C4-2B (cell line): Measurements from ENCODE around the gene RELL2.

Experiments used
- H3K27ac ChIP-seq: fragments of 450-650 bp; 2 replicates; pipeline ENCODE4 v1.5.1; 2017
- ZFX ChIP-seq: fragments of 450-650 bp; IDR thresholded peaks from 2 replicates; pipeline ENCODE4 v1.6.1; 2017
- TF ChIP-seq, protein P1 (sequence below): fragments of 450-650 bp; conservative IDR thresholded peaks from 2 replicates; pipeline ENCODE4 v1.5.1; 2017; ENCODE audit warnings: mild to moderate bottlenecking

The RELL2 gene

DNA sequence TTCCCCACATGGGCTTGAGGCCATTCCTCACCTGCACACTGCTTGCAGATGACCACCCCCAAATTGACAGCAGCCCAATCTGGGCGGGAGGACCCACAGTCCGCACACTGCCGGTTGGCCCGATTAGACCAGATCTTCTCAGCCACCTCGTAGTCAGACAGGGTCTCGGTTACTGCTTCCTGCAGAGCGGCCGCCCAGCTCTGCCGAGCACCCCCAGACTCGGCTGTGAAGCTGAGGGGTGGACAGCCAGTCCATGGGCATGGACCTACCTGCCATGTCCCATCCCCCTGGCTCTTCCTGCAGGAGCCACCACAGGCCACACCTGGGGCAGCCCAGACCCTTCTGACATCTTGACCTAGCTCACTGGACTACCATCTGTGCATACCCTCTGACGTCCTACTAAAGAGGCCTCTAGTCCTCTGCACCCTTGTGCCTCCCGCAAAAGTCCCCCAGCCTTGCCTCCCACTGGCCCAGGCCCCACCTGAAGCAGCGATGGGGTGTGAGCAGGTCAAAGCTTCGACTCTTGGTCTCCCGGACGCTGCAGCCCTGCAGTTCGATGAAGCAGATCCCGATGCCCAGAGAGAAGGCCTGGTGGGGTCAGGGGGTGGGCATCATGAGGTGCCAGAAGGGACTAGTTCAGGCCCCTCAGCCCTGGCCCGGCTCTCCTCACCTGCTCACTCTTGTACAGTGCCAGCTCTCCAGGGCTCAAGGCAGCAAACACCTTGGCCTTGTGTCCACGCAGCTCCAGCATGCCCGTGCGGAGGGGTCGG is 35.5 kb downstream of the RELL2 start:
- no peak overlapping the region for H3K27ac ChIP-seq

DNA sequence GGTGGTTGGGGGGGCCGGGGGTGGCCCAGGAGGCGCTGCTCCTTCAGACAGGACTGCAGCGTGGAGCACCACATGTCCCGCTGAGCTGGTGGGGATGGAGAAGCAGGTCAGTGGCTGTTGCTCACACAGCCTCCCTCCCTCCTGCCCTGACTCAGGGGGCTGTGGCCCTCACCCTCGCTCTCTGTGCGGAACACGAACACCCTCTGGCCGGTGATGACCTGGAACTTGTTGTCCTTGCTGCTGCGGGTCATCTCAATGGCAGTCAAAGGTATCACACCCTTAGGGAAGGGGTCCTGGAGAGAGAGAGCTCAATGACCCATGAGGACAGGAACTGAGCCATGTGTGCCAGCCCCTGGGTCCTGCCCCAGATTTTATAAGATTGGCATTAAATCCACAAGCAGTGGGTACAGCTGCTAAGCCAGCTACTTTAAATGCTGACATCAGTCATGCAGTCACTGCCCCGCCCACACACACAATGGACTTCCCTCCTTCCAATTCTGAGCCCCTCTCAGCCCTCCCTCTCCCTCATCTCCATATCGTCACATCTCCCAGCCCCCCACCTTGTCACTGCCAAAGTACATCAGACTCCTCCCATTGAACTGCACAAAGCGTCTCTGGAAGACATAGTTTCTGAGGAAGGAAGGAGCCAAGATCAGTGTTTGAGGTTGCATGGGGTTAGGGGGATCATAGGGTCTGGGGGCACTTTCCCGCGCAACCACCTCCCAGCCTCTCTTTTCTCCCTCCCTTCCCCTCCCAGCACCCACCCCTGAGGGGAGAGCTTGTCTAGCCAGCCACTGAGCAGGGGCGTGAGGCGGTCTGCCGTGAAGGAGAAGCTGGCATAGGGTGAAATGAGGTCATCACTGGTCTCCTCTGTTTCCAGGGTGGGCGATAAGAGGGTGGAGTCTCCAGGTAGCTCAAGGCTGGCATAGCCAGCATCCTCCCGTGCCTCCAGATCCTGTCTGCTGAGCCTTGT is 36.3 kb downstream of the RELL2 start:
- no peak for TF ChIP-seq ZFX
- TF ChIP-seq, protein P1, sequence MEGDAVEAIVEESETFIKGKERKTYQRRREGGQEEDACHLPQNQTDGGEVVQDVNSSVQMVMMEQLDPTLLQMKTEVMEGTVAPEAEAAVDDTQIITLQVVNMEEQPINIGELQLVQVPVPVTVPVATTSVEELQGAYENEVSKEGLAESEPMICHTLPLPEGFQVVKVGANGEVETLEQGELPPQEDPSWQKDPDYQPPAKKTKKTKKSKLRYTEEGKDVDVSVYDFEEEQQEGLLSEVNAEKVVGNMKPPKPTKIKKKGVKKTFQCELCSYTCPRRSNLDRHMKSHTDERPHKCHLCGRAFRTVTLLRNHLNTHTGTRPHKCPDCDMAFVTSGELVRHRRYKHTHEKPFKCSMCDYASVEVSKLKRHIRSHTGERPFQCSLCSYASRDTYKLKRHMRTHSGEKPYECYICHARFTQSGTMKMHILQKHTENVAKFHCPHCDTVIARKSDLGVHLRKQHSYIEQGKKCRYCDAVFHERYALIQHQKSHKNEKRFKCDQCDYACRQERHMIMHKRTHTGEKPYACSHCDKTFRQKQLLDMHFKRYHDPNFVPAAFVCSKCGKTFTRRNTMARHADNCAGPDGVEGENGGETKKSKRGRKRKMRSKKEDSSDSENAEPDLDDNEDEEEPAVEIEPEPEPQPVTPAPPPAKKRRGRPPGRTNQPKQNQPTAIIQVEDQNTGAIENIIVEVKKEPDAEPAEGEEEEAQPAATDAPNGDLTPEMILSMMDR: no peak
- no peak overlapping the region for H3K27ac ChIP-seq

More for the DNA sequence above, 35.5 kb downstream of the RELL2 start:
- TF ChIP-seq, protein P1: no peak
- TF ChIP-seq ZFX: no peak

GRCh38 chr5:141674747-141675146 is 38.0 kb downstream of the RELL2 start:
- no peak for TF ChIP-seq ZFX
- TF ChIP-seq, protein P1: no peak
- no peak overlapping the region for H3K27ac ChIP-seq

GRCh38 chr5:141675672-141676071 is 38.9 kb downstream of the RELL2 start:
- TF ChIP-seq ZFX: no peak
- TF ChIP-seq, protein P1: no peak
- no peak overlapping the region for H3K27ac ChIP-seq

DNA sequence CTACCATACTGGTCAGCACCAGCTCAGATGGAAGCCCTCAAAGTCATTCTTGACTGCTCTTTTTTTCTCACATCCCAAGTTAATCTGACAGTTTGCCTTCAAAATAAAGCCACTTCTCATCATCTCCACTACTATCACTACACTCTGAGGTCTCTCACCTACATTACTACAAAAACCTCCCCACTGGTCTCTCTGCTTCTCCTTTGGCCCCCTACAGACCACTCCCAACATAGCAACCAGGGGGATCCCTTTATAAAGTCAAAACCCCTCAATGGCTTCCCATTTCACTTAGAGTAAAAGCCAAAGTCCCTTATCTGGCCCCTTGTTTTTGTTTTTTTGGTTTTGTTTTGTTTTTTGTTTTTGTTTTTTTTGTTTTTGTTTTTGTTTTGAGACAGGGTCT is 40.6 kb downstream of the RELL2 start:
- TF ChIP-seq, protein P1: no peak; the same call in 1 of the 2 replicates
- TF ChIP-seq ZFX: no peak

GRCh38 chr5:141680178-141680577 is 43.4 kb downstream of the RELL2 start:
- TF ChIP-seq, protein P1: no peak
- TF ChIP-seq ZFX: no peak
- H3K27ac ChIP-seq: no peak overlapping the region; the same call in 1 of the 2 replicates

More for the DNA sequence above, 40.6 kb downstream of the RELL2 start:
- H3K27ac ChIP-seq: no peak overlapping the region

GRCh38 chr5:141680751-141681201 is 44.0 kb downstream of the RELL2 start:
- peak overlapping the region; percentile 29 for H3K27ac ChIP-seq
- TF ChIP-seq, protein P1: no peak
- TF ChIP-seq ZFX: no peak
